A549 (cell line): ENCODE data around the gene SH3BP5L.

Experiments used
- CEBPB ChIP-seq, 2 experiments: fragments of >200 bp in 1 of 2; sonication (Bioruptor Twin) in 1 of 2; formaldehyde crosslinking in 1 of 2; IDR thresholded peaks; 2 replicates each; pipeline ENCODE4 v1.6.1; 2012 to 2016
- CTCF ChIP-seq: fragments of >200 bp; sonication (Bioruptor Twin); formaldehyde crosslinking; IDR thresholded peaks from 3 replicates; pipeline ENCODE4 v1.5.1; 2016
- ELK1 ChIP-seq: fragments of 150-350 bp; IDR thresholded peaks from 2 replicates; pipeline ENCODE4 v1.6.1; 2014; ENCODE audit warnings: low read depth, mild to moderate bottlenecking, low read length
- FOSB ChIP-seq: fragments of 250-450 bp; sonication (Bioruptor Pico); IDR thresholded peaks from 2 replicates; pipeline ENCODE4 v1.5.0; 2020; ENCODE audit warnings: mild to moderate bottlenecking, moderate library complexity
- MAX ChIP-seq: IDR thresholded peaks from 2 replicates; pipeline ENCODE4 v1.6.1; 2012
- PBX3 ChIP-seq: IDR thresholded peaks from 2 replicates; pipeline ENCODE4 v1.6.1; 2012
- POLR2A ChIP-seq: IDR thresholded peaks from 2 replicates; pipeline ENCODE4 v1.6.1; 2012; ENCODE audit warnings: mild to moderate bottlenecking, low read length
- RCOR1 ChIP-seq: fragments of 150-350 bp; IDR thresholded peaks from 2 replicates; pipeline ENCODE4 v1.6.1; 2014; ENCODE audit warnings: antibody characterized with exemption, low read length, low read depth
- REST ChIP-seq: fragments of 200-600 bp; sonication (generic); IDR thresholded peaks from 2 replicates; pipeline ENCODE4 v1.6.1; 2016; ENCODE audit warnings: antibody characterized with exemption, mild to moderate bottlenecking, moderate library complexity
- SMC3 ChIP-seq: fragments of >200 bp; sonication (Bioruptor Twin); formaldehyde crosslinking; IDR thresholded peaks from 3 replicates; pipeline ENCODE4 v1.6.1; 2018; ENCODE audit warnings: inconsistent platforms
- USF2 ChIP-seq: fragments of 450-650 bp; IDR thresholded peaks from 2 replicates; pipeline ENCODE4 v1.6.1; 2014; ENCODE audit warnings: antibody characterized with exemption

- no peak for TF ChIP-seq CTCF
- no peak for TF ChIP-seq PBX3
- no peak for TF ChIP-seq CEBPB (IDR thresholded peaks at IDR 0.05)
- TF ChIP-seq RCOR1: no peak
- no peak for TF ChIP-seq POLR2A
- TF ChIP-seq MAX: no peak
- no peak for TF ChIP-seq SMC3
- TF ChIP-seq USF2: no peak
- TF ChIP-seq ELK1: no peak
- no peak for TF ChIP-seq FOSB
- TF ChIP-seq REST: no peak
These were observed 5.6 kb downstream of the SH3BP5L start for GRCh38 chr1:248820041-248820585.
